ENCODE measurements around the gene NUP93. TPM values are rescaled to one million over a fixed set of nuclear protein-coding genes. Genes with fewer than 3 reads are reported as not detected.

NUP93 gene
- total RNA-seq, 2 donors from 2014 or later = 25.7 to 38.7 TPM

- Histone ChIP-seq H3K4me3 (no peak overlapping the region), H3K9me3 (no peaks in the 10 kb centered on the region), H3K4me1 (ENCODE audit: control insufficient read depth in 1 of 2, low read depth in 2 of 2) (no peaks in the 10 kb centered on the region), H3K36me3 (peaks cover 4% of the 10 kb centered on the region), H3K27ac (no peak overlapping the region), H3K27me3 (replicated peaks; ENCODE audit: insufficient read depth) (no peaks in the 10 kb centered on the region)
- no peak for DNase-seq (ENCODE audit: low spot score)
- no peak for TF ChIP-seq CTCF (IDR thresholded peaks at IDR 0.05)
- no peak for ATAC-seq (ENCODE audit: insufficient number of reproducible peaks, low FRiP score, low read depth)
Measured at GRCh38 chr16:56812884-56813283, 83.0 kb downstream of the NUP93 start.

GRCh38 chr16:56814537-56815432 is 84.9 kb downstream of the NUP93 start:
- DNase-seq (ENCODE audit: low spot score) (no peak), ATAC-seq (ENCODE audit: insufficient number of reproducible peaks, low FRiP score, low read depth) (no peak)
- Histone ChIP-seq H3K36me3 (peaks cover 4% of the 10 kb centered on the region), H3K4me1 (ENCODE audit: control insufficient read depth in 1 of 2, low read depth in 2 of 2) (no peaks in the 10 kb centered on the region), H3K4me3 (no peak overlapping the region), H3K9me3 (no peaks in the 10 kb centered on the region), H3K27me3 (replicated peaks; ENCODE audit: insufficient read depth) (no peaks in the 10 kb centered on the region), H3K27ac (no peak overlapping the region)
- no peak for TF ChIP-seq CTCF (IDR thresholded peaks at IDR 0.05)

- no peak for TF ChIP-seq CTCF (IDR thresholded peaks at IDR 0.05)
- no peak for ATAC-seq (ENCODE audit: insufficient number of reproducible peaks, low FRiP score, low read depth)
Measured at GRCh38 chr16:56815721-56816120, 85.8 kb downstream of the NUP93 start.

GRCh38 chr16:56817056-56817455 is 87.1 kb downstream of the NUP93 start:
- DNase-seq (ENCODE audit: low spot score) (no peak), ATAC-seq (ENCODE audit: insufficient number of reproducible peaks, low FRiP score, low read depth) (no peak)
- H3K4me1 ChIP-seq (ENCODE audit: control insufficient read depth in 1 of 2, low read depth in 2 of 2) = no peaks in the 10 kb centered on the region
- H3K27ac ChIP-seq = no peak overlapping the region
- TF ChIP-seq CTCF (IDR thresholded peaks at IDR 0.05) = no peak
- H3K27me3 ChIP-seq (replicated peaks; ENCODE audit: insufficient read depth) = no peaks in the 10 kb centered on the region
- no peaks in the 10 kb centered on the region for H3K36me3 ChIP-seq
- H3K9me3 ChIP-seq = no peaks in the 10 kb centered on the region
- H3K4me3 ChIP-seq = no peak overlapping the region

More at GRCh38 chr16:56815721-56816120, 85.8 kb downstream of the NUP93 start:
- Histone ChIP-seq H3K4me3 (no peak overlapping the region), H3K27ac (no peak overlapping the region), H3K27me3 (replicated peaks; ENCODE audit: insufficient read depth) (no peaks in the 10 kb centered on the region), H3K9me3 (no peaks in the 10 kb centered on the region), H3K36me3 (no peaks in the 10 kb centered on the region), H3K4me1 (ENCODE audit: control insufficient read depth in 1 of 2, low read depth in 2 of 2) (no peaks in the 10 kb centered on the region)
- DNase-seq (ENCODE audit: low spot score) = no peak

- Histone ChIP-seq H3K27me3 (replicated peaks; ENCODE audit: insufficient read depth) (no peaks in the 10 kb centered on the region), H3K4me1 (ENCODE audit: control insufficient read depth in 1 of 2, low read depth in 2 of 2) (no peaks in the 10 kb centered on the region), H3K27ac (no peak overlapping the region), H3K36me3 (no peaks in the 10 kb centered on the region), H3K9me3 (no peaks in the 10 kb centered on the region), H3K4me3 (no peak overlapping the region)
- TF ChIP-seq CTCF (IDR thresholded peaks at IDR 0.05) = no peak
- DNase-seq (ENCODE audit: low spot score) = no peak
- no peak for ATAC-seq (ENCODE audit: insufficient number of reproducible peaks, low FRiP score, low read depth)
Measured at GRCh38 chr16:56817938-56818337, 88.0 kb downstream of the NUP93 start.
